Heart left ventricle (tissue), 16 donors: Measurements from ENCODE around the gene MGLL. TPM values are rescaled to one million over a fixed set of nuclear protein-coding genes. Genes with fewer than 3 reads are reported as not detected.
A peak's percentile ranks its signal among the peaks of the same experiment; 100 is the strongest.

Source experiments
- ATAC-seq, 4 donors: fragments of 200-7000 bp; cut with Tn5 transposase; one replicate each; pipeline ENCODE4 v1.9.1; 2020 to 2022; ENCODE audit warnings: moderate library complexity in 4 of 4, mild to moderate bottlenecking in 3 of 4, moderate number of reproducible peaks in 1 of 4
- DNase-seq, 5 donors: peaks; one replicate each; pipeline ENCODE4 v3.0.0-alpha.2; 2020
- H3K27ac ChIP-seq, 12 donors: fragments of 200-600 bp; sonication (generic) in 4 of 12; one replicate each; pipeline versions ENCODE4 v1.5.0 to v1.8.0; 2016 to 2022; ENCODE audit warnings: mild to moderate bottlenecking in 2 of 12
- H3K27me3 ChIP-seq, 9 donors: fragments of 200-600 bp; sonication (generic) in 2 of 9; one replicate each; pipeline versions ENCODE4 v1.5.1 to v1.8.0; 2016 to 2022; ENCODE audit warnings: mild to moderate bottlenecking in 3 of 9
- H3K36me3 ChIP-seq, 9 donors: fragments of 200-600 bp; sonication (generic) in 2 of 9; one replicate each; pipeline versions ENCODE4 v1.5.0 to v1.8.0; 2018 to 2022; ENCODE audit warnings: mild to moderate bottlenecking in 2 of 9
- H3K4me1 ChIP-seq, 12 donors: fragments of 200-600 bp; sonication (generic) in 4 of 12; one replicate each; pipeline versions ENCODE4 v1.5.0 to v1.8.0; 2016 to 2022; ENCODE audit warnings: mild to moderate bottlenecking in 3 of 12
- H3K4me3 ChIP-seq, 12 donors: fragments of 200-600 bp; sonication (generic) in 4 of 12; one replicate each; pipeline versions ENCODE4 v1.5.0 to v1.8.0; 2017 to 2022; ENCODE audit warnings: mild to moderate bottlenecking in 9 of 12, moderate library complexity in 4 of 12
- H3K9me3 ChIP-seq, 12 donors: fragments of 200-600 bp; sonication (generic) in 4 of 12; one replicate each; pipeline versions ENCODE4 v1.5.0 to v1.8.0; 2016 to 2022; ENCODE audit warnings: mild to moderate bottlenecking in 1 of 12
- POLR2A ChIP-seq, 2 donors: fragments of 450-650 bp; IDR thresholded peaks; one replicate each; pipeline ENCODE4 v1.6.1; 2017; ENCODE audit warnings: antibody characterized with exemption in 2 of 2, mild to moderate bottlenecking in 2 of 2, moderate library complexity in 2 of 2
- WGBS, 4 donors: extraction: QIAGEN DNeasy Blood & Tissue Kit in 2 of 4; methylation state at CpG; one replicate each; pipeline versions ENCODE4 v1.1.5 to v1.1.7; 2013 to 2018; 5-methylcytosine and 5-hydroxymethylcytosine counted together
- intact Hi-C, 10 donors: fragments of 100-400 bp; cut with DNase I; formaldehyde crosslinking; loops; one replicate each; pipeline versions ENCODE4 v1.11.1 to v1.14.2; 2022
- polyA plus RNA-seq, 2 donors: library from polyadenylated mRNA; stranded (reverse); fragments of 200-250 nt; gene quantifications; one replicate each; pipeline ENCODE4 v1.2.3, GENCODE V29; 2013
- total RNA-seq, 9 donors: library from RNA; depleted of rRNA in 2 of 9; stranded (reverse); fragments of >200 nt in 2 of 9; fragmentation: NEBNext Ultra II Directional in 3 of 9; extraction: Animal tissue kit (Norgen Biotek cat#: 25700) in 3 of 9; gene quantifications; one replicate each; pipeline versions ENCODE4 v1.1.0 to v1.2.4, GENCODE V29; 2016 to 2023
- TF ChIP-seq, protein P1 (sequence below), 12 donors: fragments of 200-600 bp; sonication (generic) in 4 of 12; IDR thresholded peaks; one replicate each; pipeline versions ENCODE4 v1.5.0 to v1.8.0; 2018 to 2022; ENCODE audit warnings: antibody characterized with exemption in 12 of 12, mild to moderate bottlenecking in 5 of 12
- donor health status: ischemic (EF 13 %, LVEDD 7.1; RV severe dilation, severe dysfunction).
- donor health status: healthy with polysubstance abuse.
- donor health status: DM: no; HTN: yes; CAD: no.
- donor health status: DM: no; HTN: no; CAD: no.
- donor health status: ischemic (EF 25% LVEDD 6.9; RV normal size, moderate dysfunction).
- donor health status: ischemic (EF 25% LVEDD 5.7; RV mildly dilated, moderate dysfunction).
- donor health status: healthy.
- donor health status: DM: yes; HTN: yes; CAD: no.
- donor health status: ischemic (EF 35%, LVEDD 5.7; RV mildly dilated, moderate dysfunction).
- donor health status: nonischemic (EF 11% LVEDD 7.7; RV severe dilation, severe dysfunction).
- donor health status: DM: yes; HTN: yes; CAD: no.
- donor health status: PGD.
- donor health status: ischemic (EF 29% LVEDD 5.4; RV normal size, mild dysfunction).
- donor health status: nonischemic (EF 23%, LVEDD 6.1; RV moderate dilation, normal function).

Gene MGLL
- total and polyA plus RNA-seq, 11 donors = 38.5 to 119 (median 78.9) TPM

DNA sequence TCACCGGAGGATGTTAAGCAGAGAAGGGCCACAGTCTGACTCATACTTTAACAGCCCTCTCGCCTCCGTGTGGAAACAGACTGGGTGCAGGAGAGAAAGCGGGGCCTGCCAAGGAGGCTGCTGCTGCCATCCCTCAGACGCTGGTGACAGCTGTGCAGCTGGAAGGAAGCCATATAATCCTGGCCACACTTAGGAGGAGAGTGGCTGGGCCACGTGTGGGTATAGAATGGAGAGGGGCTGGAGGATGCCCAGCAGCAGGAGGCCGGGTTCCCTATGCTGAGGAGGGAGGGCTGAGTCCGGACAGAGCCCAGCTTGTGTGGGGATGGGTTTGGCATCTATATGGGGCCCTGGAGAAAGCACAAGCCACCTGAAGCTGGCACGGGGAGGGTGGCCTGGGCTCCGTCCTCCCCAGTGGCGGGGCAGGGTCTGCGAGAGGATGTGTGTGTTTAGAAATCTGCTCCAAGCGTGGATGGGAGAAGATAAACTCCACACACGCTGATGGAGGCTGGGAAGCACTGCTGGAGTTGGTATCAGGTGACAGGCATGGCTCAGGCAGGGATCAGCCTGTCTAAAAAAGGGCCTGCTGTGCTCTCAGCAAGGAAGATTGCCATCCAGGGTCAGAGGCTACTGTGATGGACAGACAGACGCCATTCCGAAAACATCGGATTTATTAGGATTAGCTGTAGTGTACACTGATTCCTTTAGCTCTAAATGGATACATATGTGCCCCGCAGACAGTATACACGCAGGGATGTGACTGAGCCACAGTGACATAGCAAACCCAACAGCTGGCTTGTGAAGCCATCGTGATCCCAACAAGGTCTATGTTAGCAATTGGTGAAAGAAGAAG is 133.7 kb downstream of the MGLL start:
- peak in 3 of 4 donors; percentile 60 to 70 (median 69) for ATAC-seq
- H3K4me1 ChIP-seq = peaks cover 0 to 43% (median 20%) of the 10 kb centered on the region in 12 donors
- no peaks in the 10 kb centered on the region for H3K27me3 ChIP-seq
- H3K27ac ChIP-seq = peak overlapping the region in 8 of 12 donors; percentile 5 to 70 (median 34)
- 58 to 63% (median 62%) methylated on average over 18 to 20 of the region's 20 CpGs for WGBS, 4 donors
- peak in 4 of 5 donors; percentile 44 to 71 (median 62) for DNase-seq
- intact Hi-C loops = no loop called here
- H3K4me3 ChIP-seq = no peak overlapping the region
- peaks cover 0 to 44% (median 29%) of the 10 kb centered on the region in 9 donors for H3K36me3 ChIP-seq
- TF ChIP-seq, protein P1, sequence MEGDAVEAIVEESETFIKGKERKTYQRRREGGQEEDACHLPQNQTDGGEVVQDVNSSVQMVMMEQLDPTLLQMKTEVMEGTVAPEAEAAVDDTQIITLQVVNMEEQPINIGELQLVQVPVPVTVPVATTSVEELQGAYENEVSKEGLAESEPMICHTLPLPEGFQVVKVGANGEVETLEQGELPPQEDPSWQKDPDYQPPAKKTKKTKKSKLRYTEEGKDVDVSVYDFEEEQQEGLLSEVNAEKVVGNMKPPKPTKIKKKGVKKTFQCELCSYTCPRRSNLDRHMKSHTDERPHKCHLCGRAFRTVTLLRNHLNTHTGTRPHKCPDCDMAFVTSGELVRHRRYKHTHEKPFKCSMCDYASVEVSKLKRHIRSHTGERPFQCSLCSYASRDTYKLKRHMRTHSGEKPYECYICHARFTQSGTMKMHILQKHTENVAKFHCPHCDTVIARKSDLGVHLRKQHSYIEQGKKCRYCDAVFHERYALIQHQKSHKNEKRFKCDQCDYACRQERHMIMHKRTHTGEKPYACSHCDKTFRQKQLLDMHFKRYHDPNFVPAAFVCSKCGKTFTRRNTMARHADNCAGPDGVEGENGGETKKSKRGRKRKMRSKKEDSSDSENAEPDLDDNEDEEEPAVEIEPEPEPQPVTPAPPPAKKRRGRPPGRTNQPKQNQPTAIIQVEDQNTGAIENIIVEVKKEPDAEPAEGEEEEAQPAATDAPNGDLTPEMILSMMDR (IDR thresholded peaks at IDR 0.05) = no peak
- no peak for TF ChIP-seq POLR2A (IDR thresholded peaks at IDR 0.05)
- H3K9me3 ChIP-seq = no peaks in the 10 kb centered on the region

DNA sequence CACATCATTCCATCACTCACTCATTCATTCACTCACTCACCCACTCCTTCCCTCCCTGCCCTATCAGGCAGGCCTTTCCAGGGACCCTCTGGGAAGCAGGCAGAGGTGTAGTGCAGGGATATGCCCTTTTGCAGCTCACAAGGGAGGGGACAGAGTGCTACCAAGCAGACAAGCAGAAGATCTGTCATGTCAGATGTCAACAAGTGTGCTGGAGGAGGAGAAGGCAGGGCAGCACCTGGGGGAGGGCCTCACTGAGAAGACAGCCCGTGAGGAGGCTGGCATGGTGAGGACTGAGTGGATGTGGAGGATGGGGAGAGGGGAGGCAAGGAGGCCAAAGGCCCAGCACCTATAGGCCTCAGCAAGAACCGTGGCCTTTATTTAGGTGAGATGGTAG is 134.3 kb downstream of the MGLL start:
- WGBS, 4 donors = 59 to 82% (median 67%) methylated on average over 2 of the region's 2 CpGs
- DNase-seq (no peak), ATAC-seq (no peak)
- peaks cover 0 to 38% (median 23%) of the 10 kb centered on the region in 9 donors for H3K36me3 ChIP-seq
- H3K4me1 ChIP-seq = peaks cover 0 to 44% (median 22%) of the 10 kb centered on the region in 12 donors
- intact Hi-C loops = no loop called here
- TF ChIP-seq, protein P1 (IDR thresholded peaks at IDR 0.05) = no peak
- TF ChIP-seq POLR2A (IDR thresholded peaks at IDR 0.05) = no peak
- no peak overlapping the region for H3K4me3 ChIP-seq
- peak overlapping the region in 6 of 12 donors; percentile 5 to 70 (median 42) for H3K27ac ChIP-seq
- no peaks in the 10 kb centered on the region for H3K9me3 ChIP-seq
- H3K27me3 ChIP-seq = no peaks in the 10 kb centered on the region

DNA sequence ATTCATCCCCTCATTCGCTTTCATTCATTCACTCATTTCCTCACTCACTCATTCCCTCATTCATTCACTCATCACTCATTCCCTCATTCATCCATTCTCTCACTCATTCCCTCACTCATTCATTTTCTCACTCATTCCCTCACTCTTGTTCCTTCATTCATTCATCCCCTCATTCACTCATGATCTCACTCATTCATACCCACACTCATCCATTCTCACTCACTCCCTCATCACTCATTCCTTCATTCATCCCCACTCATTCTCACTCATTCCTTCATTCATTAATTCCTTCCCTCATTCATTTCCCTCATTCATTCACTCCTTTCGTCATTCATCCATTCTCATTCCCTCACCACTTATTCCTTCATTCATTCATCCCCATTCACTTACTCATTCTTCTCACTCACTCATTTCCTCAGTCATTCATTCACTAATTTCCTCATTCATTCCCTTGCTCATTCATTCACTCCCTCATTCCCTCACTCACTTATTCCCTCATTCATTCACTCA is 135.0 kb downstream of the MGLL start:
- TF ChIP-seq, protein P1 (IDR thresholded peaks at IDR 0.05) = no peak
- no peak for TF ChIP-seq POLR2A (IDR thresholded peaks at IDR 0.05)
- H3K27ac ChIP-seq = no peak overlapping the region
- H3K4me3 ChIP-seq = no peak overlapping the region
- intact Hi-C loops = no loop called here
- H3K9me3 ChIP-seq = no peaks in the 10 kb centered on the region
- H3K4me1 ChIP-seq = peaks cover 0 to 44% (median 21%) of the 10 kb centered on the region in 12 donors
- peaks cover 0 to 31% (median 16%) of the 10 kb centered on the region in 9 donors for H3K36me3 ChIP-seq
- no peaks in the 10 kb centered on the region for H3K27me3 ChIP-seq
- ATAC-seq (no peak), DNase-seq (no peak)
- 92 to 96% (median 93%) methylated on average over 2 of the region's 2 CpGs for whole genome bisulfite sequencing, 4 donors

DNA sequence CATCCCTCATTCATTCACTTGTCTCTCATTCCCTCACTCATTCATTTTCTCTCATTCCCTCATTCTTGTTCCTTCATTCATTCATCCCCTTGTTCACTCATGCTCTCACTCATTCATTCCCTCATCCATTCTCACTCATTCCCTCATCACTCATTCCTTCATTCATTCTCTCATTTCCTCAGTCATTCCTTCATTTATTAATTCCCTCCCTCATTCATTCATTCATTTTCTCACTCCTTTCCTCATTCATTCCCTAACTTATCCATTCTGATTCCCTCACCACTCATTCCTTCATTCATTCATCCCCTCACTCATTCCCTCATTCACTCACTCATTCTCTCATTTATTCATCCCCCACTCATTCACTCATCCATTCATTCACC is 135.8 kb downstream of the MGLL start:
- H3K36me3 ChIP-seq = peaks cover 0 to 23% (median 8%) of the 10 kb centered on the region in 9 donors
- no peaks in the 10 kb centered on the region for H3K27me3 ChIP-seq
- DNase-seq (no peak), ATAC-seq (no peak)
- no peaks in the 10 kb centered on the region for H3K9me3 ChIP-seq
- intact Hi-C loops = no loop called here
- H3K4me3 ChIP-seq = no peak overlapping the region
- no peak for TF ChIP-seq POLR2A (IDR thresholded peaks at IDR 0.05)
- no peak overlapping the region for H3K27ac ChIP-seq
- H3K4me1 ChIP-seq = peaks cover 0 to 41% (median 18%) of the 10 kb centered on the region in 12 donors
